AG09319 (cell line): ENCODE data around the gene MAPKAPK5.

Experiments used
- DNase-seq: peaks from one replicate; pipeline ENCODE4 v3.0.0-alpha.2; 2010; ENCODE audit warnings: low read depth; ENCODE audit errors: extremely low read depth
- TF ChIP-seq, protein P1 (sequence below): IDR thresholded peaks from 2 replicates; pipeline ENCODE4 v1.5.1; 2011; ENCODE audit warnings: low read depth, mild to moderate bottlenecking, inconsistent platforms, low read length, moderate library complexity

Gene MAPKAPK5

DNA sequence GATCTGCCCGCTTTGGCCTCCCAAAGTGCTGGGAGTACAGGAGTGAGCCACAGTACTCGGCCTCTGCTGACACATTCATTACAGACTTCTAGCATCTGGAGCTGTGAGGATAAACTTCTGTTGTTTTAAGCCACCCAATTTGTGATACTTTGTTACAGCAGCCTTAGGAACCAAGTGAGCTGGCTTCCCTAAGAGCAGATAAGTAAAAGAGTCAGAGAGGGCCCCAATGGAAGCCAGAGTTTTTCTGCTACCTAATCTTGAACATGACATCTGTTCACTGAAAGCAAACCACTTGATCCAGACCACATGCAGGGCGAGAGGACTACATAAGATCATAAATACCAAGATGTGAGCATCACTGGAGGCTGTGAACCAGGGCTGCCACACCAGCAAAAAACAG is 3.7 kb upstream of the MAPKAPK5 start:
- no peak for DNase-seq
- TF ChIP-seq, protein P1, sequence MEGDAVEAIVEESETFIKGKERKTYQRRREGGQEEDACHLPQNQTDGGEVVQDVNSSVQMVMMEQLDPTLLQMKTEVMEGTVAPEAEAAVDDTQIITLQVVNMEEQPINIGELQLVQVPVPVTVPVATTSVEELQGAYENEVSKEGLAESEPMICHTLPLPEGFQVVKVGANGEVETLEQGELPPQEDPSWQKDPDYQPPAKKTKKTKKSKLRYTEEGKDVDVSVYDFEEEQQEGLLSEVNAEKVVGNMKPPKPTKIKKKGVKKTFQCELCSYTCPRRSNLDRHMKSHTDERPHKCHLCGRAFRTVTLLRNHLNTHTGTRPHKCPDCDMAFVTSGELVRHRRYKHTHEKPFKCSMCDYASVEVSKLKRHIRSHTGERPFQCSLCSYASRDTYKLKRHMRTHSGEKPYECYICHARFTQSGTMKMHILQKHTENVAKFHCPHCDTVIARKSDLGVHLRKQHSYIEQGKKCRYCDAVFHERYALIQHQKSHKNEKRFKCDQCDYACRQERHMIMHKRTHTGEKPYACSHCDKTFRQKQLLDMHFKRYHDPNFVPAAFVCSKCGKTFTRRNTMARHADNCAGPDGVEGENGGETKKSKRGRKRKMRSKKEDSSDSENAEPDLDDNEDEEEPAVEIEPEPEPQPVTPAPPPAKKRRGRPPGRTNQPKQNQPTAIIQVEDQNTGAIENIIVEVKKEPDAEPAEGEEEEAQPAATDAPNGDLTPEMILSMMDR: no peak

DNA sequence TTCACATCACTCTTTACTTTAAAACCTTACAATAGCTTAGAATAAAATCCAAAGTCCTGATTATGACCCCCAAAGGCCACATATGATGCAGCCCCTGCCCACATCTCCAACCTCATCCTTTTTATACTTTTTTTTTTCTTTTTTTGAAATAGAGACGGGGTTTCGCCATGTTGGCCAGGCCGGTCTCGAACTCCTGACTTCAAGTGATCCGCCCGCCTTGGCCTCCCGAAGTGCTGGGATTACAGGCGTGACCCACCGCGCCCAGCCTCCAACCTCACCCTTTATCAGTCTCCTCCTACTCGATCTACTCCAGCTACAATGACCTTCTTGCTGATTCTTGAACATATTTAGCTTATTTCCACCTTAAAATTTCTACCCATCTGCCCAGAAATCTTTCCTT is 1.2 kb upstream of the MAPKAPK5 start:
- TF ChIP-seq, protein P1: no peak

DNA sequence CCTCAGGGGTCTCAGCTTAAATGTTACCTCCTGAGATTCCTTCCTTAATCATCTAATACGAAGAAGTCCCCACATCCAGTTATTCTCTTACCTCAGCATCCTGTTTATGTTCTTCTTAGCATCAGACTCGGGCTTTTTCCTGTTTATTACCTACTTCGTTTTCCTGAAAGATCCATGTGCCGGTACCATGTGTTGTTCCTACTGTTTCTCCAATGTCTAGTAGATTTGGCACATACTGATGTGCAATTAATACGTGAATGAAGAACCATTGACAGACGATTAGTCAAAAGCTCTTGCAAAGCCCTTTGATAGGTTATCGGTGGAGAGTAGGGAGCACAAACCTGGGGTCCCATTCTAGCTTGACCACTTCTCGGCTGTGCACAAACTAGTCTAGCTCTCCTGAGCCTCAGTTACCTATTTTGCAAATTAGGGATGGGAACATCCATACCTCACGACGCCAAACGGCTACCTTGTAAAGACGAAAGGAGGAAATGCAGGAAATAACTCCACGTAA is 735 bp upstream of the MAPKAPK5 start:
- no peak for DNase-seq
- TF ChIP-seq, protein P1: no peak

More for the DNA sequence above, 1.2 kb upstream of the MAPKAPK5 start:
- DNase-seq: no peak

DNA sequence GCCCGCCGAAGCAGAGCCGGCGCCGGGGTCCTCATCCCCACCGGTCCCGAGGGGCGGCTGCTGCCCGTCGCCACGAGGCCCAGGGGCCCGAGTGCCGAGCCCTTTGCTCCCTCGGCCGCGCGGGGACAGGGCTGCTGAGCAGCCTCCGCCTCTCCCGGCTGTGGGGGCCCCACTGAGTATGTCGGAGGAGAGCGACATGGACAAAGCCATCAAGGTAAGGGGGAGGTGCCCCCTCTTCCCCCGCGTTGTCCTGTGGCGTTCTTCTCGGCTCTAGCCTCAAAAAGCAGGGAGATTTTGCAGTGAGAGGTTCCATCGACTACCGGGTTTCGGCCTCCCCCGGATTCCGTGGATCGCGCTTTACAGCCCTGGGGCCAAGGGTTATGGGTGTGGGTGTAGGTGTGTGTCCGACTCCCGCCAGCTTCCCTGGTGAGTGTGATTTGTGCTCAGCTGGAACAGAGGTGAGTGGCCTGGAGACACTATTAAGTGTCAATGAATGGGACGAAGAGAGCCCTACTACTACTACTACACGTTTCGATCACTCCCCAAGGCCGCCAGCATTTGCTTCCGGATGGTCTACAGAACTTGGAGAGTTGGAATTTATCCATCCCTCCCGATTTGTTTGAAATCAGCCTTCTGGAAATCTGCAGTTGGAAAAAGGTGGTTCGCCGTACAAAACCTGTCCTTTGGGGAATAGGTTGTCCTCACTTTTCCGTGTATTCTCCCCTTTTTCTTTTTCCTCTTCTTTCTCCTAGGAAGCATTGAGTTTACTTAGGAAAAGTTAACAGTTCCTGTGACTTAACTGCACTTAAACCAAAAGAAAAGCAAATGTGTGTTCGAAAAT is 748 bp downstream of the MAPKAPK5 start:
- TF ChIP-seq, protein P1: no peak
- DNase-seq: no peak

DNA sequence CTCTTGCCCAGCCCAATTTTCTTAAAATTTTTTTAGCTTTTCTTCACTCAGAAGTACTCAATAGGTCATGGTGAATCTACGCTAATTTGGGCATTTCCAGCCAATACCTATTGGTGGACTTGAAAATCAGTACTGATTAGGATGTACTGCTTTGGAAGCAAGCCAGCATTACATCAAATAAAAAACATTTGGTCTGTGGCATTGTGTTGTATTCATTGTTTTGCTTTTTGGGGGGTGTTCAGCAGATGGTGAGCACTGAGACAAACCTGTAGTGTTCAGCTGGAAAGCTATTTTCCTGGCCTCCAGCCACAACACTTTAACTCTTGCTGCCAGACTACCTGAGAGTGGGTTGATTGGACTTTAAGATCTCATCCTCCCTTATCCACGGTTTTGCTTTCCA is 4.0 kb downstream of the MAPKAPK5 start:
- no peak for DNase-seq
- TF ChIP-seq, protein P1: no peak

DNA sequence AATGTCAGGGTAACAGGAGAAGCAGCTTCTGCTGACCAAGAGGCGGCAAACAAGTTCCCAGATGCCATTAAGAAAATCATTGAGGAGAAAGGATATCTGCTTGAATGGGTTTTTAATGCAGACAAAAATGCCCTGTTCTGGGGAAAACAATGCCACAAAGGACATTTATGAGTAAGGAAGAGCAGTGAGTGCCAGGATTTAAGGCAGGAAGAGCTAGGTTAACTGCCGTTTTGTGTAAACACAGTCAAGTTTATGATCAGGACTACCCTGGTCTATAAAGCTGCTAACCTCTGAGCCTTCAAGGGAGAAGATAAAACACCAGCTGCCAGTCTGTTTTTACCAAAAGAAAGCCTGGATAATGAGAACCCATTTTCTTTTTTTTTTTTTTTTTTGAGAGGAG is 8.5 kb downstream of the MAPKAPK5 start:
- TF ChIP-seq, protein P1: no peak
- DNase-seq: no peak

- TF ChIP-seq, protein P1: no peak
- DNase-seq: no peak
Measured at GRCh38 chr12:111858186-111858585, 16.2 kb downstream of the MAPKAPK5 start.
